Measurements from ENCODE around the gene EML6.

EML6 gene

GRCh38 chr2:54940723-54941122, 217.3 kb downstream of the EML6 start:
- Histone ChIP-seq H3K79me2 (ENCODE audit: insufficient read depth, low read length) (no peaks in the 10 kb centered on the region), H3K4me2 (ENCODE audit: low read depth, low read length, poor library complexity, severe bottlenecking) (no peak overlapping the region), H3K27me3 (ENCODE audit: insufficient read depth, low read length, poor library complexity, severe bottlenecking) (no peaks in the 10 kb centered on the region), H3K4me1 (ENCODE audit: insufficient read depth, low read length, poor library complexity, severe bottlenecking) (peaks cover 16% of the 10 kb centered on the region), H3K9me3 (ENCODE audit: insufficient read depth, low read depth, low read length) (no peaks in the 10 kb centered on the region), H4K20me1 (ENCODE audit: insufficient read depth, low read length, poor library complexity, severe bottlenecking) (no peaks in the 10 kb centered on the region), H3K4me3 (ENCODE audit: low read length, poor library complexity, severe bottlenecking) (no peak overlapping the region), H2AFZ (ENCODE audit: low read length) (no peak overlapping the region), H3K36me3 (ENCODE audit: insufficient read depth, low read length) (no peaks in the 10 kb centered on the region), H3F3A (ENCODE audit: low read depth) (no peaks in the 10 kb centered on the region), H3K9ac (ENCODE audit: low read depth, low read length, poor library complexity, severe bottlenecking) (no peak overlapping the region), H3K9me2 (replicated peaks; ENCODE audit: low read depth, low read length) (no peaks in the 10 kb centered on the region)
- TF ChIP-seq CTCF (conservative IDR thresholded peaks at IDR 0.05; ENCODE audit: low read length) (no peak), EZH2phosphoT487 (IDR thresholded peaks at IDR 0.05; ENCODE audit: borderline replicate concordance) (no peak)

GRCh38 chr2:54941248-54941984, 218.0 kb downstream of the EML6 start:
- Histone ChIP-seq H3K36me3 (ENCODE audit: insufficient read depth, low read length) (no peaks in the 10 kb centered on the region), H4K20me1 (ENCODE audit: insufficient read depth, low read length, poor library complexity, severe bottlenecking) (no peaks in the 10 kb centered on the region), H3K9me2 (replicated peaks; ENCODE audit: low read depth, low read length) (no peaks in the 10 kb centered on the region), H3F3A (ENCODE audit: low read depth) (no peaks in the 10 kb centered on the region), H3K9me3 (ENCODE audit: insufficient read depth, low read depth, low read length) (no peaks in the 10 kb centered on the region), H3K79me2 (ENCODE audit: insufficient read depth, low read length) (no peaks in the 10 kb centered on the region), H3K4me2 (ENCODE audit: low read depth, low read length, poor library complexity, severe bottlenecking) (no peak overlapping the region), H3K4me3 (ENCODE audit: low read length, poor library complexity, severe bottlenecking) (no peak overlapping the region), H2AFZ (ENCODE audit: low read length) (no peak overlapping the region), H3K9ac (ENCODE audit: low read depth, low read length, poor library complexity, severe bottlenecking) (no peak overlapping the region), H3K4me1 (ENCODE audit: insufficient read depth, low read length, poor library complexity, severe bottlenecking) (peaks cover 16% of the 10 kb centered on the region), H3K27me3 (ENCODE audit: insufficient read depth, low read length, poor library complexity, severe bottlenecking) (no peaks in the 10 kb centered on the region)
- TF ChIP-seq EZH2phosphoT487 (IDR thresholded peaks at IDR 0.05; ENCODE audit: borderline replicate concordance) (no peak), CTCF (conservative IDR thresholded peaks at IDR 0.05; ENCODE audit: low read length) (no peak)

GRCh38 chr2:54942373-54942772, 218.9 kb downstream of the EML6 start:
- no peaks in the 10 kb centered on the region for H3K9me3 ChIP-seq (ENCODE audit: insufficient read depth, low read depth, low read length)
- H2AFZ ChIP-seq (ENCODE audit: low read length): peak overlapping the region; percentile 57
- no peaks in the 10 kb centered on the region for H4K20me1 ChIP-seq (ENCODE audit: insufficient read depth, low read length, poor library complexity, severe bottlenecking)
- peak overlapping the region; percentile 51 for H3K4me2 ChIP-seq (ENCODE audit: low read depth, low read length, poor library complexity, severe bottlenecking)
- TF ChIP-seq EZH2phosphoT487 (IDR thresholded peaks at IDR 0.05; ENCODE audit: borderline replicate concordance) (no peak), CTCF (conservative IDR thresholded peaks at IDR 0.05; ENCODE audit: low read length) (no peak)
- H3K36me3 ChIP-seq (ENCODE audit: insufficient read depth, low read length): no peaks in the 10 kb centered on the region
- no peaks in the 10 kb centered on the region for H3F3A ChIP-seq (ENCODE audit: low read depth)
- no peaks in the 10 kb centered on the region for H3K9me2 ChIP-seq (replicated peaks; ENCODE audit: low read depth, low read length)
- H3K27me3 ChIP-seq (ENCODE audit: insufficient read depth, low read length, poor library complexity, severe bottlenecking): no peaks in the 10 kb centered on the region
- no peak overlapping the region for H3K9ac ChIP-seq (ENCODE audit: low read depth, low read length, poor library complexity, severe bottlenecking)
- H3K4me3 ChIP-seq (ENCODE audit: low read length, poor library complexity, severe bottlenecking): peak overlapping the region; percentile 43
- peaks cover 16% of the 10 kb centered on the region for H3K4me1 ChIP-seq (ENCODE audit: insufficient read depth, low read length, poor library complexity, severe bottlenecking)
- no peaks in the 10 kb centered on the region for H3K79me2 ChIP-seq (ENCODE audit: insufficient read depth, low read length)
